K562 (cell line): ENCODE measurements around the gene FANCG. TPM values are rescaled to one million over a fixed set of nuclear protein-coding genes. Genes with fewer than 3 reads are reported as not detected.
A peak's percentile ranks its signal among the peaks of the same experiment; 100 is the strongest.

Experiments used
- CHCHD3 ChIP-seq: fragments of 250-450 bp; sonication (Bioruptor Pico); IDR thresholded peaks from 2 replicates; pipeline ENCODE4 v2.1.2; 2022; ENCODE audit warnings: mild to moderate bottlenecking
- DDX20 ChIP-seq: fragments of 450-650 bp; IDR thresholded peaks from 2 replicates; pipeline ENCODE4 v1.6.1; 2016; ENCODE audit warnings: missing genetic modification characterization, low read depth, mild to moderate bottlenecking, missing compliant biosample characterization, moderate library complexity
- FIP1L1 ChIP-seq: fragments of 200-400 bp; formaldehyde crosslinking; IDR thresholded peaks from 2 replicates; pipeline ENCODE4 v1.6.1; 2018; ENCODE audit warnings: mild to moderate bottlenecking, low read depth, low read length; ENCODE audit not compliant: poor library complexity, severe bottlenecking
- HMGN3 ChIP-seq: IDR thresholded peaks from 2 replicates; pipeline ENCODE4 v1.6.1; 2011; ENCODE audit warnings: borderline replicate concordance, low read depth, mild to moderate bottlenecking, mixed read lengths, low read length; ENCODE audit not compliant: insufficient read length; ENCODE audit errors: extremely low read depth
- KDM1A ChIP-seq, 2 experiments: fragments of 450-650 bp; IDR thresholded peaks; 2 replicates each; pipeline ENCODE4 v1.6.1; 2016; ENCODE audit warnings: mild to moderate bottlenecking in 2 of 2
- MEF2A ChIP-seq: IDR thresholded peaks from 2 replicates; pipeline ENCODE4 v1.6.1; 2011; ENCODE audit warnings: low read depth, mild to moderate bottlenecking, low read length, moderate library complexity; ENCODE audit not compliant: control insufficient read depth
- PRPF4 ChIP-seq: fragments of 200-400 bp; formaldehyde crosslinking; IDR thresholded peaks from one replicate; pipeline ENCODE4 v1.6.1; 2017; ENCODE audit warnings: low read length, low read depth, mild to moderate bottlenecking; ENCODE audit not compliant: insufficient read depth, poor library complexity, severe bottlenecking
- RBM15 ChIP-seq: fragments of 200-400 bp; formaldehyde crosslinking; IDR thresholded peaks from 2 replicates; pipeline ENCODE4 v1.6.1; 2018; ENCODE audit warnings: mild to moderate bottlenecking, low read length, moderate library complexity; ENCODE audit not compliant: insufficient read depth
- RBM22 ChIP-seq: fragments of 200-400 bp; formaldehyde crosslinking; IDR thresholded peaks from 2 replicates; pipeline ENCODE4 v1.6.1; 2018; ENCODE audit warnings: low read length, low read depth; ENCODE audit not compliant: poor library complexity, severe bottlenecking
- SETDB1 ChIP-seq: IDR thresholded peaks from one replicate; pipeline ENCODE4 v1.6.1; 2012; ENCODE audit warnings: low read length, control low read depth, inconsistent platforms
- TBP ChIP-seq: optimal IDR thresholded peaks from 2 replicates; pipeline ENCODE3; 2011; ENCODE audit warnings: low read depth, low read length, improper control_type of control experiment
- ZC3H8 ChIP-seq: fragments of 450-650 bp; IDR thresholded peaks from 2 replicates; pipeline ENCODE4 v1.6.1; 2017
- ZNF143 ChIP-seq: sonication (generic); formaldehyde crosslinking; IDR thresholded peaks from 2 replicates; pipeline ENCODE4 v1.9.0; 2022; ENCODE audit warnings: mild to moderate bottlenecking, missing genetic modification reagents
- ZNF217 ChIP-seq: sonication (generic); formaldehyde crosslinking; IDR thresholded peaks from 2 replicates; pipeline ENCODE4 v1.8.0; 2022; ENCODE audit warnings: mild to moderate bottlenecking, missing genetic modification reagents
- ZNF263 ChIP-seq: sonication (generic); formaldehyde crosslinking; IDR thresholded peaks from 2 replicates; pipeline ENCODE4 v1.8.0; 2022; ENCODE audit warnings: mild to moderate bottlenecking, missing genetic modification reagents, borderline replicate concordance
- polyA plus RNA-seq, 8 experiments: library from polyadenylated mRNA; depleted of rRNA in 4 of 8; stranded (reverse) in 5 of 8; unstranded in 3 of 8; fragments of >200 nt; fragmentation: Nextera tagmentation in 2 of 8; fragmentation: Illumina TruSeq in 1 of 8; extraction: Ambion mirVana in 2 of 8; extraction: Trizol in 1 of 8; gene quantifications; 2 replicates each; pipeline versions ENCODE4 v1.2.1 to v1.2.3, GENCODE V29; 2011 to 2014; ENCODE audit warnings: inconsistent platforms in 1 of 8, missing spikeins in 1 of 8
- total RNA-seq, 7 experiments: library from RNA; depleted of rRNA in 6 of 7; stranded (reverse); fragments of >200 nt in 6 of 7; fragmentation: Illumina TruSeq in 2 of 7; extraction: Trizol in 2 of 7; gene quantifications; 2 replicates each; pipeline versions ENCODE4 v1.2.1 to v1.2.3, GENCODE V29; 2011 to 2021; ENCODE audit warnings: low replicate concordance in 1 of 7
- TF ChIP-seq, protein P1 (sequence below): fragments of 200-400 bp; formaldehyde crosslinking; IDR thresholded peaks from 2 replicates; pipeline ENCODE4 v1.6.1; 2017; ENCODE audit warnings: mild to moderate bottlenecking, low read depth, low read length, moderate library complexity
- TF ChIP-seq, protein P2 (sequence below): sonication (generic); formaldehyde crosslinking; IDR thresholded peaks from 2 replicates; pipeline ENCODE4 v1.8.0; 2023; ENCODE audit warnings: mild to moderate bottlenecking, missing genetic modification reagents
- TF ChIP-seq, protein P3 (sequence below): fragments of 250-450 bp; sonication (Bioruptor Pico); IDR thresholded peaks from 2 replicates; pipeline ENCODE4 v1.8.0; 2022; ENCODE audit warnings: inconsistent platforms, mild to moderate bottlenecking, moderate library complexity, borderline replicate concordance
- TF ChIP-seq, protein P4 (sequence below): sonication (generic); formaldehyde crosslinking; IDR thresholded peaks from 2 replicates; pipeline ENCODE4 v1.9.0; 2022; ENCODE audit warnings: mild to moderate bottlenecking, missing genetic modification reagents
- TF ChIP-seq, protein P5 (sequence below): fragments of 250-450 bp; sonication (Bioruptor Pico); IDR thresholded peaks from 2 replicates; pipeline ENCODE4 v1.8.0; 2022; ENCODE audit warnings: moderate library complexity, mild to moderate bottlenecking, inconsistent platforms

Gene FANCG
- total and polyA plus RNA-seq, 9 of the 15 experiments (the other 6 are each of a cell fraction or from before 2014, with no cell fraction given): 7.5 to 43.9 (median 31.0) TPM

DNA sequence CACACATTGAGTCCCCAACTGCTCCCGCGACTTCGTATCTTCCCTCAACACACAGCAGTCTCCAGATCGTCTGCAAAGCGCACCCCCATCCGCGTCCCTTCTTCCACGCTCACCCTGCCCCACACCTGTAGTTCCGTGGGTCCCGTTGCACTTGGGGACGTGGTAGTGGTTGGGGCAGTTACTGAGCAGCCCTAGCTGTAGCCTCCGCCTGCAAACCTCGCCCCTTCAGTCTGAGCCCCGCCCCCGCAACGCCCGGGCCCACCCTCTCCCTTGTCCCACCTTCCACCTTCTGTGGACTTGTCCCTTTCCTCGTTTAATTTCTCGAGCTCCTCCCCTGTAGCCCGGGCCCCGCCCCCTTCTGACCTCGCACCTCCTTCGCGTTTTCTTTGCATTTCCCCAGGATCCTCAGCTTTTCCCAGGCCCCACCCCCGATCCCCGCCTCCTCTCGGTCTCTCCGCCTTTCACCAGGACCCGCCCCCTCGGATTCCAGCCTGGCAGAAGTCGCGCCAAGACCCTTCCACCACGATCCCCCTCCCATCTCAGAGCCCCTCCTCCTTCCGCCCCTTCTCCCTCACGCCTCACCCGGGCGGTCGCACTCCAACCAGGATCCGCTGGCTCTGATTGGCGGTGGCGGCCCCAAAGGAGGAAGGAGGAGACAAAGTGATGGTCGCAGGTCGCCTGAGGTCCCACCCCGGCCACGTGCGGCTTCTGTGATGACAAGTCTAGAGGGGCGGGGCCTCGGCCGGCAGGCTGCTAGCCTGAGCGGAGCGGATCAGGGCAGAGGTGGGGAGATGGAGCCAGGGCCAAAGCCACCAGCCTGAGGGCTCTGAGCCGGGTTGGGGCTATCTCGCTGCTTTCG, 36.2 kb upstream of the FANCG start, which contains the start of gene ATOSB (continued):
- TF ChIP-seq, protein P1, sequence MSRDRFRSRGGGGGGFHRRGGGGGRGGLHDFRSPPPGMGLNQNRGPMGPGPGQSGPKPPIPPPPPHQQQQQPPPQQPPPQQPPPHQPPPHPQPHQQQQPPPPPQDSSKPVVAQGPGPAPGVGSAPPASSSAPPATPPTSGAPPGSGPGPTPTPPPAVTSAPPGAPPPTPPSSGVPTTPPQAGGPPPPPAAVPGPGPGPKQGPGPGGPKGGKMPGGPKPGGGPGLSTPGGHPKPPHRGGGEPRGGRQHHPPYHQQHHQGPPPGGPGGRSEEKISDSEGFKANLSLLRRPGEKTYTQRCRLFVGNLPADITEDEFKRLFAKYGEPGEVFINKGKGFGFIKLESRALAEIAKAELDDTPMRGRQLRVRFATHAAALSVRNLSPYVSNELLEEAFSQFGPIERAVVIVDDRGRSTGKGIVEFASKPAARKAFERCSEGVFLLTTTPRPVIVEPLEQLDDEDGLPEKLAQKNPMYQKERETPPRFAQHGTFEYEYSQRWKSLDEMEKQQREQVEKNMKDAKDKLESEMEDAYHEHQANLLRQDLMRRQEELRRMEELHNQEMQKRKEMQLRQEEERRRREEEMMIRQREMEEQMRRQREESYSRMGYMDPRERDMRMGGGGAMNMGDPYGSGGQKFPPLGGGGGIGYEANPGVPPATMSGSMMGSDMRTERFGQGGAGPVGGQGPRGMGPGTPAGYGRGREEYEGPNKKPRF: no peak
- TF ChIP-seq PRPF4 (no peak), ZNF217 (no peak), ZC3H8 (no peak), MEF2A (no peak), ZNF143 (no peak), ZNF263 (CRISPR knock-in tag) (no peak), DDX20 (tag) (no peak), CHCHD3 (CRISPR knock-in tag) (no peak), HMGN3 (no peak), RBM22 (no peak), FIP1L1 (no peak), SETDB1 (no peak), RBM15 (no peak), KDM1A (IDR thresholded peaks at IDR 0.05) (no peak), TBP (no peak)
- TF ChIP-seq, protein P2, sequence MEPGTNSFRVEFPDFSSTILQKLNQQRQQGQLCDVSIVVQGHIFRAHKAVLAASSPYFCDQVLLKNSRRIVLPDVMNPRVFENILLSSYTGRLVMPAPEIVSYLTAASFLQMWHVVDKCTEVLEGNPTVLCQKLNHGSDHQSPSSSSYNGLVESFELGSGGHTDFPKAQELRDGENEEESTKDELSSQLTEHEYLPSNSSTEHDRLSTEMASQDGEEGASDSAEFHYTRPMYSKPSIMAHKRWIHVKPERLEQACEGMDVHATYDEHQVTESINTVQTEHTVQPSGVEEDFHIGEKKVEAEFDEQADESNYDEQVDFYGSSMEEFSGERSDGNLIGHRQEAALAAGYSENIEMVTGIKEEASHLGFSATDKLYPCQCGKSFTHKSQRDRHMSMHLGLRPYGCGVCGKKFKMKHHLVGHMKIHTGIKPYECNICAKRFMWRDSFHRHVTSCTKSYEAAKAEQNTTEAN (CRISPR knock-in tag): no peak
- TF ChIP-seq, protein P3, sequence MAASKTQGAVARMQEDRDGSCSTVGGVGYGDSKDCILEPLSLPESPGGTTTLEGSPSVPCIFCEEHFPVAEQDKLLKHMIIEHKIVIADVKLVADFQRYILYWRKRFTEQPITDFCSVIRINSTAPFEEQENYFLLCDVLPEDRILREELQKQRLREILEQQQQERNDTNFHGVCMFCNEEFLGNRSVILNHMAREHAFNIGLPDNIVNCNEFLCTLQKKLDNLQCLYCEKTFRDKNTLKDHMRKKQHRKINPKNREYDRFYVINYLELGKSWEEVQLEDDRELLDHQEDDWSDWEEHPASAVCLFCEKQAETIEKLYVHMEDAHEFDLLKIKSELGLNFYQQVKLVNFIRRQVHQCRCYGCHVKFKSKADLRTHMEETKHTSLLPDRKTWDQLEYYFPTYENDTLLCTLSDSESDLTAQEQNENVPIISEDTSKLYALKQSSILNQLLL (CRISPR knock-in tag): no peak
- TF ChIP-seq, protein P4, sequence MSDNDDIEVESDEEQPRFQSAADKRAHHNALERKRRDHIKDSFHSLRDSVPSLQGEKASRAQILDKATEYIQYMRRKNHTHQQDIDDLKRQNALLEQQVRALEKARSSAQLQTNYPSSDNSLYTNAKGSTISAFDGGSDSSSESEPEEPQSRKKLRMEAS (CRISPR knock-in tag): peak; percentile 87
- TF ChIP-seq, protein P5, sequence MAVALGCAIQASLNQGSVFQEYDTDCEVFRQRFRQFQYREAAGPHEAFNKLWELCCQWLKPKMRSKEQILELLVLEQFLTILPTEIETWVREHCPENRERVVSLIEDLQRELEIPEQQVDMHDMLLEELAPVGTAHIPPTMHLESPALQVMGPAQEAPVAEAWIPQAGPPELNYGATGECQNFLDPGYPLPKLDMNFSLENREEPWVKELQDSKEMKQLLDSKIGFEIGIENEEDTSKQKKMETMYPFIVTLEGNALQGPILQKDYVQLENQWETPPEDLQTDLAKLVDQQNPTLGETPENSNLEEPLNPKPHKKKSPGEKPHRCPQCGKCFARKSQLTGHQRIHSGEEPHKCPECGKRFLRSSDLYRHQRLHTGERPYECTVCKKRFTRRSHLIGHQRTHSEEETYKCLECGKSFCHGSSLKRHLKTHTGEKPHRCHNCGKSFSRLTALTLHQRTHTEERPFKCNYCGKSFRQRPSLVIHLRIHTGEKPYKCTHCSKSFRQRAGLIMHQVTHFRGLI: no peak
